HepG2 (cell line): ENCODE data around the gene STIMATE. TPM values are rescaled to one million over a fixed set of nuclear protein-coding genes. Genes with fewer than 3 reads are reported as not detected.

Source experiments
- CBFB ChIP-seq: sonication (generic); formaldehyde crosslinking; IDR thresholded peaks from 2 replicates; pipeline ENCODE4 v1.4.0; 2020; ENCODE audit warnings: missing genetic modification reagents
- CREB1 ChIP-seq, 2 experiments: fragments of 450-650 bp in 1 of 2; IDR thresholded peaks; 2 replicates each; pipeline ENCODE4 v1.6.1; 2016 to 2017; ENCODE audit warnings: control low read depth in 1 of 2, mild to moderate bottlenecking in 1 of 2, missing compliant biosample characterization in 1 of 2, missing genetic modification characterization in 1 of 2
- ESRRA ChIP-seq: sonication (generic); formaldehyde crosslinking; IDR thresholded peaks from 2 replicates; pipeline ENCODE4 v1.5.1; 2020; ENCODE audit warnings: mild to moderate bottlenecking, low read depth, missing genetic modification reagents
- FOXM1 ChIP-seq: sonication (generic); formaldehyde crosslinking; IDR thresholded peaks from 2 replicates; pipeline ENCODE4 v1.5.0; 2020; ENCODE audit warnings: missing genetic modification reagents
- HNRNPK ChIP-seq: fragments of 200-400 bp; formaldehyde crosslinking; IDR thresholded peaks from 2 replicates; pipeline ENCODE4 v1.6.1; 2018; ENCODE audit warnings: low read length, low read depth, moderate library complexity, mild to moderate bottlenecking; ENCODE audit not compliant: poor library complexity, severe bottlenecking
- JUND ChIP-seq: sonication (generic); formaldehyde crosslinking; IDR thresholded peaks from 2 replicates; pipeline ENCODE4 v1.8.0; 2022; ENCODE audit warnings: mild to moderate bottlenecking, missing genetic modification reagents
- KLF13 ChIP-seq: sonication (generic); formaldehyde crosslinking; IDR thresholded peaks from 2 replicates; pipeline ENCODE4 v1.4.0; 2020; ENCODE audit warnings: mild to moderate bottlenecking, missing genetic modification reagents
- PATZ1 ChIP-seq: sonication (generic); formaldehyde crosslinking; IDR thresholded peaks from 2 replicates; pipeline ENCODE4 v1.4.0; 2020; ENCODE audit warnings: missing genetic modification reagents
- RFX1 ChIP-seq: fragments of 450-650 bp; IDR thresholded peaks from 2 replicates; pipeline ENCODE4 v1.6.1; 2017
- SIX4 ChIP-seq: sonication (generic); formaldehyde crosslinking; IDR thresholded peaks from 2 replicates; pipeline ENCODE4 v1.4.0; 2020; ENCODE audit warnings: missing genetic modification reagents
- SP2 ChIP-seq: sonication (generic); formaldehyde crosslinking; IDR thresholded peaks from 2 replicates; pipeline ENCODE4 v1.5.1; 2020; ENCODE audit warnings: mild to moderate bottlenecking, missing genetic modification reagents
- TBX2 ChIP-seq: sonication (generic); formaldehyde crosslinking; IDR thresholded peaks from 2 replicates; pipeline ENCODE4 v1.5.0; 2020; ENCODE audit warnings: missing genetic modification reagents, mild to moderate bottlenecking, borderline replicate concordance
- THAP9 ChIP-seq: sonication (generic); formaldehyde crosslinking; IDR thresholded peaks from 2 replicates; pipeline ENCODE4; 2020; ENCODE audit warnings: missing genetic modification reagents, mild to moderate bottlenecking, borderline replicate concordance
- TMF1 ChIP-seq: sonication (generic); formaldehyde crosslinking; IDR thresholded peaks from 2 replicates; pipeline ENCODE4 v1.8.1; 2022; ENCODE audit warnings: low read depth, missing genetic modification reagents
- UBTF ChIP-seq: sonication (generic); formaldehyde crosslinking; IDR thresholded peaks from 2 replicates; pipeline ENCODE4 v1.4.0; 2020; ENCODE audit warnings: mild to moderate bottlenecking, missing genetic modification reagents
- ZBTB1 ChIP-seq: sonication (generic); formaldehyde crosslinking; IDR thresholded peaks from 2 replicates; pipeline ENCODE4 v1.4.0; 2020; ENCODE audit warnings: missing genetic modification reagents, borderline replicate concordance
- ZKSCAN5 ChIP-seq: sonication (generic); formaldehyde crosslinking; IDR thresholded peaks from 2 replicates; pipeline ENCODE4 v1.5.1; 2020; ENCODE audit warnings: mild to moderate bottlenecking, missing genetic modification reagents
- ZNF138 ChIP-seq: sonication (generic); formaldehyde crosslinking; IDR thresholded peaks from 2 replicates; pipeline ENCODE4 v1.5.0; 2020; ENCODE audit warnings: mild to moderate bottlenecking, low read depth, missing genetic modification reagents
- ZNF550 ChIP-seq: sonication (generic); formaldehyde crosslinking; IDR thresholded peaks from 2 replicates; pipeline ENCODE4 v1.4.0; 2020; ENCODE audit warnings: mild to moderate bottlenecking, missing genetic modification reagents, borderline replicate concordance
- ZNF570 ChIP-seq: sonication (generic); formaldehyde crosslinking; IDR thresholded peaks from 2 replicates; pipeline ENCODE4 v1.4.0; 2020; ENCODE audit warnings: mild to moderate bottlenecking, missing genetic modification reagents, borderline replicate concordance
- ZNF639 ChIP-seq: conservative IDR thresholded peaks from 2 replicates; pipeline ENCODE4 v1.6.1; 2018; ENCODE audit warnings: missing genetic modification reagents
- ZNF788 ChIP-seq: sonication (generic); formaldehyde crosslinking; IDR thresholded peaks from 2 replicates; pipeline ENCODE4 v1.5.0; 2020; ENCODE audit warnings: mild to moderate bottlenecking, missing genetic modification reagents, borderline replicate concordance
- polyA plus RNA-seq, 8 experiments: library from polyadenylated mRNA; depleted of rRNA in 3 of 8; stranded (reverse) in 7 of 8; unstranded in 1 of 8; fragments of >200 nt; fragmentation: Illumina TruSeq in 4 of 8; extraction: Trizol in 4 of 8; gene quantifications; 2 replicates each; pipeline versions ENCODE4 v1.2.1 to v1.2.3, GENCODE V29; 2011 to 2016; ENCODE audit warnings: low read depth in 4 of 8, missing spikeins in 1 of 8, mixed read lengths in 1 of 8; ENCODE audit not compliant: insufficient read depth in 1 of 8
- total RNA-seq, 5 experiments: library from RNA; depleted of rRNA; stranded (reverse); fragments of >200 nt; fragmentation: Illumina TruSeq; extraction: Trizol; gene quantifications; 2 replicates each; pipeline ENCODE4 v1.2.3, GENCODE V29; 2016; ENCODE audit warnings: low read depth in 1 of 5

Gene STIMATE
- total and polyA plus RNA-seq, 2 of the 13 experiments (the other 11 are each of a cell fraction or from before 2014, with no cell fraction given) = 5.7 to 11.7 TPM

GRCh38 chr3:52830535-52831258, 66.7 kb downstream of the STIMATE start, which contains the start of gene ITIH4 (continued):
- TF ChIP-seq ZNF550 (no peak), TBX2 (CRISPR knock-in tag) (peak; percentile 29; the same call in 1 of the 2 replicates), FOXM1 (CRISPR knock-in tag) (no peak), UBTF (CRISPR knock-in tag) (peak; percentile 7; the same call in 1 of the 2 replicates), SP2 (CRISPR knock-in tag) (no peak), ZNF138 (CRISPR knock-in tag) (no peak), JUND (no peak), SIX4 (CRISPR knock-in tag) (no peak), ZNF788 (0 out of 2 replicates have a peak, but pooled peaks have one; percentile 22), KLF13 (CRISPR knock-in tag) (no peak), CBFB (CRISPR knock-in tag) (no peak), CREB1 (IDR thresholded peaks at IDR 0.05) (no peak), CREB1 (CRISPR knock-in tag; IDR thresholded peaks at IDR 0.05) (no peak), RFX1 (no peak), ZBTB1 (no peak), ZNF570 (CRISPR knock-in tag) (no peak), THAP9 (CRISPR knock-in tag) (no peak), ZNF639 (no peak), ESRRA (no peak), HNRNPK (no peak), PATZ1 (peak; percentile 57; the same call in 1 of the 2 replicates), TMF1 (CRISPR knock-in tag) (no peak), ZKSCAN5 (CRISPR knock-in tag) (no peak)
